ENCODE data around the gene CACHD1.
"Not testable (repeated sequence)": the region's sequence is repeated elsewhere in the genome, so short reads cannot be mapped to it uniquely, and the experiment has no call there.

Gene CACHD1

GRCh38 chr1:64498325-64498724 is 28.4 kb downstream of the CACHD1 start:
- DNase-seq, result no peak

DNA sequence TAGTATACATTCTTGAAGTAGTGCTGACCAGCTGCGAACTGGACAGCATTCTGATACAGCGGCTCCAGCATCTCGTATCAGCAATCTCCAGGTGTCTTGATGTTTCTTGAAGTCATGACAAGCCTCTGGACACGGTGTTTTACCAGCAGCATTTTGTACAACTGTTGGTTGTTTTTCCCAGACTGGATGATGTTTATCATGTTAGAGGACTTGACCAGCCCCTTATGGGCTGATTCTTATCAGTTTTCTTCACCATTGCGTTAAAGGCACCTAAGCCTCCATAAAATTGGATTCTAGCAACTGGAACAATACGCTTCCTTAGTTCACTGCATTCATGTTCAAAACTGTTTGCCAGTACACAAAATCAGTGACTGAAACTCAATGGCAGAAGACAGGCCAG is 29.1 kb downstream of the CACHD1 start:
- DNase-seq, result no peak

DNA sequence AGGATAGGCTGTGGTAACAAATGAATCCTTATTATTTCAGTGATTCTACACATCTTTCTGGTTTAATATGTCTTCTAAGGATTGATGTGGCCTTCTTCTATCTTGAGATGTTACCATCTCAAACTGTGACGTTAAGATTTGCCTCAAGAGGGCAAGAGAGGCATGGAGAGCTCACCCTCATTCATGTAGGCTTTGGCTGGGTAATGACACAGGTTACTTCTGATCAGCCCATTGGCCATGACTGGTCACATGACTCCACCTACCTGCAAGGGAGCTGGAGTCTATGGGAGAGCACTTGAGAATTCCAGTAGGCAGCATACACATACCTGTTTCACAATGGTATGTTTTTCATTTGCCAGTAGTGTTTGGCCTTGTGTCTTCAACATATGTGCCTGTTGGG is 30.0 kb downstream of the CACHD1 start:
- DNase-seq, result no peak

GRCh38 chr1:64502083-64502482 is 32.2 kb downstream of the CACHD1 start:
- DNase-seq, result no peak

GRCh38 chr1:64502931-64503330 is 33.0 kb downstream of the CACHD1 start:
- no peak for DNase-seq

DNA sequence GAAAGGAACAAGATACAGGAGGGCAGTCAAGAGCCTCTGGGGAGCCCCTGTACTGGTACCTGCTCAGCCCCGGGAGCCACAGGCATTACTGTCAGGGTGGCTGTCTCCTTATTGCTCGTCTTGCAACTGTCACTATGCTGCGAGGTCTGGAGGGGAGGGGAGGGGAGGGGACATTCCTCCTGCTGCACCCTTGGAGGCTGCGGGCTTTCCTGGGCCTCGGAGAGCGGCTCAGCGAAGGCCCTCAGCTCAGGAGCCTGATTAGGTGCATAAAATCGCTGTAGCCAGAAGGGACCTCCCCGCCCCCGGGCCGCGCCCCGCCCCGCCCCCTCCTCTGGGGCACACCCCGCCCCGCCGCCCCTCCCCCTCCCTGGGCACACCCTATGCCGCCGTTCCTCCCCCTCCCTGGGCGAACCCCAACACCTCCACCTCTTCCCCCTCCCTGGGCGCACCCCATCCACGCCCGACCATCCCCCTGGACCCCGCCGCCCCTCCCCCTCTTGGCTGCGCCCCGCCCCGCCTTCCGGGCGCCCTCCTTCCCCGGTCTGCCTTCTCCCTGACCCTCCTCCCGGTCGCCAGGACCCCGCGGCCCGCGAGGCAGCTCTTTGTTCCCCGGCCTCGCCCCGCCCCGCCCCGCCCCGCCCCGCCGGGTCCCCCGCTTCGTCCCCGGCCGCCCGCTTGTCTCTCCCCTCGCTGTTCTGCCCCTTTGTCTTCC is 35.5 kb downstream of the CACHD1 start:
- DNase-seq, result peak; percentile 19

DNA sequence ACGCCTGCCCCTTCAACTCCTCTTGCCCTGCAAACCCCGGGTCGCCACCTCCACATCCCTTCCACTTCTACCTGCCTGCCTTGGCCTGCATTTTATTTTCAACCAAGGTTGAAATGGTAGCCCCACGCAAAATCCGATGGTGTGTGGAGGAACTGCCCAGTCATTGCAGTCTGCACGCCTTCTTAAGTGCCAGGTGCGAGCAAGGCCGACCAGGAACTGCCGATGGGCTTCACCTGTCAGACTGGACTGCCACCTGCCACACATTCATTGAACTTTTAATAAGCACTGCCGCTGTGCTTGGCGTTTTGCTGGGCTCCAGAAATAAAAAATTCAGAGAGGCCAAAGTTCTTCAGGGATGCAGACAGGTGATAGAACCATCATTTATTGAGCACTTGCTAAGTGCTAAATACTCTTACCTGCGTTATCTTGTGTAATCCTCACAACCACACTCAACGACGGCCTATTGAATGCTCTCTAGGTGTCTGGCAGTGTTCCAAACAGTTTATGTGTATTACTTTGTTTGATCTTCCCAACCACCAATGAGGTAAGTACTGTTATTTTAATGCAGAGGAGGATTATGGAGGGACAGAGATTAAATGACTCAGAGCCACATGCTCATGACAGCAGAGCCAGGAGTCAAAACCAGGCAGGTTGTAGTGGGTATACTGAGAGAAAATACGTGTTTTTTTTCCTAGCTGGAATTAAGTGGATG is 36.2 kb downstream of the CACHD1 start:
- no peak for DNase-seq

DNA sequence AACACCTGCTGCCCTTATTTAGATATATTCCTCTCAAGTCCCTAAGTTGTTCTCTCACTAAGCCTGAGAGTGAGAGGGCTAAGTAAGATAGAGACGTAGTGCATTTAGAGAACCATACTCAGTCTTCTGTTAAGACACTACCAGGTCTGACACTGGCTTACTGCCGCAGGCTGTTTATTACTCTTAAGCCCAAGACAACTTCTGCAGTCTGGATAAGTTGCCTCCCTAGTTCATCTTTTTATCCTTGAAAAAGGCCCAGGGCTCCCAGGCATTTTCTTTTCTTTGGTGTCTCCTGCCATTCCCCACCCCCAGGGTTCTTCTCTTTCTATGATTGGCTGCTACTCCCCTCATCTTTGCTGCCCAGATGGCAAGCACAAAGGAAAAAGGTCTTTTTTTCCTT is 38.7 kb downstream of the CACHD1 start:
- DNase-seq, result no peak

- DNase-seq, result no peak
Observed at GRCh38 chr1:64511044-64511443, 41.1 kb downstream of the CACHD1 start.

- not testable (repeated sequence) for DNase-seq
Observed at GRCh38 chr1:64512206-64512605, 42.3 kb downstream of the CACHD1 start.

GRCh38 chr1:64513545-64513944 is 43.6 kb downstream of the CACHD1 start:
- no peak for DNase-seq

DNA sequence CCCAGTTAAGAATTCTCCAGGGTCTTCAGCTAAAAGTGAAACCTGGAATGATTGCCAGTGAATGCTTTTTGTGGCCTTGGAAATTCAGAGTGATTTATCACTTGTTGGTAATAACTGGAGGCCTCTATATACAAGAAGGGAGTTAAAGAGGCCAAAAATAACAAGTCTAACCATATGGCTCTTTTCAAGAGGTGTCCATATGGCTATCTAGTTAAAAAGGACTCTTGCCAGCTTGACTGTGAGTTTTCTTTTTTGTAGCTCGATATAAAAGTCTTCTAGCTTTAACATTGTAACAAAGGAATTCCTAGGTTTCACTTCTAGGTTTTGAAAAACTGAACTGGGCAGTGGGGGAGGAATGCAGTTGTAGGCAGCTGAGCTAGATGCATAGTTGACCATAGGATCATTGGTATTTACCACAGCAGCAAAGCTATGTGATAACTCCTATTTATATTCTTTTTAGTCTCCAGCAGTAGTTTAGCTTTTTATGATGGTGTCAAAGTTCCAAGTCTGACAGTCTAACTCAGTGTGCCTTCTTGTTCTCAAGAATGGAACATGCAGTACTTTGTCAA is 44.4 kb downstream of the CACHD1 start:
- no peak for DNase-seq

- no peak for DNase-seq
Observed at GRCh38 chr1:64515427-64515826, 45.5 kb downstream of the CACHD1 start.

- no peak for DNase-seq
Observed at GRCh38 chr1:64516301-64516700, 46.4 kb downstream of the CACHD1 start.

DNA sequence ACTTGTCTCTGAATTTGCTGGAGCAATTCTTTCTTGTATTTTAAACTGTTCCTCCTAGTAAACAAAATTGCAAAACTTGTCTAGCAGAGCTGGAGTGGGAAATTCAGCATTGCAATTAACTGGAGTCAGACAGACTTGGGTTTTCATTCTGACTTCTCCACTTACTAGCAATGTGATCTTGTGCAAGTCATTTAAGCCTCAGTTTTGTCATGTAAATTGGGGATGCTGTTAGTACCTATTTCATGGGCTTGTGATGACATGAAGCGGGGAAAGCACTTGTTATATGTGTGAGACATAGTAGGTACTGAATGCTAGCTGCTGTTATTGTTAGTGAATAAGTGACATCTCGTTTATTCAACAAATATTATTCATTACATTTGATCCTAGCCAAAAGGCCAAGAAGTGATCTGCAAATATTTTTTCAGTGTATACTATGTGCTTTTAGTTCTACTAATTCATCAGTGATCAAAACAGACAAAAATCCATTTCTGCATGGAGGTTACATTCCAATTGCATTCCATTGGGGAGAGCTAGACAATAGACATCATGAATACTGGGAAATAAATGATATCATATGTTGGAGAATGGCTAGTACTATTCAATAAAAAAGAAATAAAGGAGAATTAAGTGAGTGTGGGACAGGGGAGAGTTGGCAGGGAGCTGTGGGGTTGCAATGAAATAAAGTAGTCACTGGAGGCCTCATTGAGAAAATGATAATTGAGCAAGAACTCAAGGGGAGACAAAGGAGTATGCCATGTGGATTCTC is 47.1 kb downstream of the CACHD1 start:
- DNase-seq, result no peak

DNA sequence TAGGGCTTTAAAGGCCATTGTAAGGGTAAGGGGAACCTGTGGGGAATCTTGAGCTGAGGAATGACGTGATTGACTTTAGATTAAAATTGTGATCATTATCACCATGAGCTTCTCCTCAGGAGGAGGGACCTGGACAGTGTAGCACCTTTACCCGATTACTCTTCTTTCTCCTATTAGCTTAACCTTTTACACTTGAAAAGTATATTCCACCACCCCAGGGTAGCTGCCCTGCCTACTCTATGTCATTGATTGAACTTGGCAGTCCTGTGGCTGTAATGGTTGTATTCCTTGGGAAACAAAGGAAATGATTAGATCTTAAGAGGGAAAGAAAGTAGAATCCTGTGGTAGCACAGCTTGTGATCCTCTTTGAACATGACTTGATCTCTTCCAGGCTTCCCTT is 47.7 kb downstream of the CACHD1 start:
- no peak for DNase-seq

GRCh38 chr1:64518692-64519481 is 49.0 kb downstream of the CACHD1 start:
- DNase-seq, result no peak

- DNase-seq, result no peak
Observed at GRCh38 chr1:64519901-64520300, 50.0 kb downstream of the CACHD1 start.

- DNase-seq, result no peak
Observed at GRCh38 chr1:64522740-64523139, 52.8 kb downstream of the CACHD1 start.

- no peak for DNase-seq
Observed at GRCh38 chr1:64523413-64524337, 53.7 kb downstream of the CACHD1 start.

DNA sequence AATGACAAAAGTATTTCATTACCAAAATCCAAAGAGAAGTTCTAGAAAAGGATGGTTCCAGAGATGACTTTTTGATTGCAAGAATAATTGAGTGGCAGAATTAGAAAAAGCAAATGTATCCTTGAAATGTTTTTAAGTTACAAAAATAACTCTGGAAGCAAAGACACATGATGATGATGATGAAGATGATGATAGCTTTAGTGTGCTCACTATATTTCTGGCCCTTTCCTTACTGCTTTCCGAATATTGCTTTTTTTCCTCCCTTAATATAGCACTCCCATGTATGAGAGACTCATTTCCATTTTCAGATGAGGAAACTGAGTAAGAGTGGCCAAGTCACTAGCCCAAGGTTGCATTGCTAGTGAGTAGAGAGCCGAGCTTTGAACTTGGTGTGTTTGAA is 54.7 kb downstream of the CACHD1 start:
- no peak for DNase-seq

All from activated gamma-delta T cell treated with Interleukin-2 at 50 U/mL for 16 hours (primary cell).